ENCODE data around the gene SLC2A13.
"Not testable (repeated sequence)": the region's sequence is repeated elsewhere in the genome, so short reads cannot be mapped to it uniquely, and the experiment has no call there.

The SLC2A13 gene

DNA sequence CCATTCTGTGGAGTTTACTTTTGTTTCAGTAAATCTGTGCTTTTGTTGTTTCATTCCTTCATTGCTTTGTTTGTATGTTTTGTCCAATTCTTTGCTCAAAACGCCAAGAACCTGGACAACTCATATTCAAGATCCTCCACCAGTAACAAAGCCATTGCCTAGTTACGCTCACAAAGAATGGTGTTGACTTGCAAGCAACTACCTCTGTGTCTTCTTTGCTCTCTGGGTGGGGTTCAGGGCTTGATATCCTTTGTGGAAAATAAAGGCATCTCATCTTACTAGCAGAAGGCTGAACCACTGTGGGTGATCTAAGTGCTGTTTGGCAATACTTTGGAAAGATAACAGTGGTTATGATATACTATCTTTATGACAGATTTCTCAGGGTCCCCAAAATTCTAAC lies 252.9 kb downstream of the SLC2A13 start:
- no peak for DNase-seq (ENCODE audit: low spot score)
- in situ Hi-C loops (cut with MboI; ENCODE audit: low pct_unique_long_range_greater_than_20kb, low sequenced_read_pairs, unreplicated experiment): no loop called here
- TF ChIP-seq, protein P1, sequence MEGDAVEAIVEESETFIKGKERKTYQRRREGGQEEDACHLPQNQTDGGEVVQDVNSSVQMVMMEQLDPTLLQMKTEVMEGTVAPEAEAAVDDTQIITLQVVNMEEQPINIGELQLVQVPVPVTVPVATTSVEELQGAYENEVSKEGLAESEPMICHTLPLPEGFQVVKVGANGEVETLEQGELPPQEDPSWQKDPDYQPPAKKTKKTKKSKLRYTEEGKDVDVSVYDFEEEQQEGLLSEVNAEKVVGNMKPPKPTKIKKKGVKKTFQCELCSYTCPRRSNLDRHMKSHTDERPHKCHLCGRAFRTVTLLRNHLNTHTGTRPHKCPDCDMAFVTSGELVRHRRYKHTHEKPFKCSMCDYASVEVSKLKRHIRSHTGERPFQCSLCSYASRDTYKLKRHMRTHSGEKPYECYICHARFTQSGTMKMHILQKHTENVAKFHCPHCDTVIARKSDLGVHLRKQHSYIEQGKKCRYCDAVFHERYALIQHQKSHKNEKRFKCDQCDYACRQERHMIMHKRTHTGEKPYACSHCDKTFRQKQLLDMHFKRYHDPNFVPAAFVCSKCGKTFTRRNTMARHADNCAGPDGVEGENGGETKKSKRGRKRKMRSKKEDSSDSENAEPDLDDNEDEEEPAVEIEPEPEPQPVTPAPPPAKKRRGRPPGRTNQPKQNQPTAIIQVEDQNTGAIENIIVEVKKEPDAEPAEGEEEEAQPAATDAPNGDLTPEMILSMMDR (IDR thresholded peaks at IDR 0.05; ENCODE audit: extremely low read depth, insufficient read depth, missing control alignments): no peak

DNA sequence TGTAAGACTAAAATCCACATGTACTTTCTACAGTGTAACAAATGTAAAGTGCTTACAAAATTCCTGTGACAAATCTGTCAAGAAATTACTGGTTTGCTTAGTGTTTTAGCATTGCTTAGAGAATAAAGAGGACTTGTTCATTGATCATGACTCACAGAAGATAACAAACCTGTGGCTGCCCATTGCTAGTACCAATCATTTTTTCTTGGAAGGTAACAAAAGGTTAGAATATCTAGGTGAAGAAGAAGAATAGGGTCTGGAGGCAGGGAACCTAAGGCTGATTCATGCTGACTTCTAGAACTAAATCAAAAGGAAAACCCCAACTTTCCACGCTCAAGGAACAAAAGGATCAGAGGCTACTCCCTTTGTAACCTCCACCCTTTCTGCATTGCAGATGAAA lies 253.5 kb downstream of the SLC2A13 start:
- DNase-seq (ENCODE audit: low spot score): no peak
- in situ Hi-C loops (cut with MboI; ENCODE audit: low pct_unique_long_range_greater_than_20kb, low sequenced_read_pairs, unreplicated experiment): no loop called here
- TF ChIP-seq, protein P1 (IDR thresholded peaks at IDR 0.05; ENCODE audit: extremely low read depth, insufficient read depth, missing control alignments): no peak

DNA sequence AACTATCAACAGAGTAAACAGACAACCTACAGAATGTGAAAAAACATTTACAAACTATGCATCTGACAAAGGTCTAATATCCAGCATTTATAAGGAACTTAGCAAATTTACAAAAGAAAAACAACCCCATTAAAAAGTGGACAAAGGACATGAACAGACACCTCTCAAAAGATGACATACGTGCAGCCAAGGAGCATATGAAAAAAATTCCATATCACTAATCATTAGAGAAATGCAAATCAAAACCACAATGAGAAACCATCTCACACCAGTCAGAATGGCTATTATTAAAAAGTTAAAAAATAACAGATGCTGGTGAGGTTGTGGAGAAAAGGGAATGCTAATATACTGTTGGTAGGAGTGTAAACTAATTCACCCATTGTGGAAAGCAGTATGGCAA lies 257.7 kb downstream of the SLC2A13 start:
- DNase-seq (ENCODE audit: low spot score); in situ Hi-C loops (cut with MboI; ENCODE audit: low pct_unique_long_range_greater_than_20kb, low sequenced_read_pairs, unreplicated experiment): not testable (repeated sequence)

DNA sequence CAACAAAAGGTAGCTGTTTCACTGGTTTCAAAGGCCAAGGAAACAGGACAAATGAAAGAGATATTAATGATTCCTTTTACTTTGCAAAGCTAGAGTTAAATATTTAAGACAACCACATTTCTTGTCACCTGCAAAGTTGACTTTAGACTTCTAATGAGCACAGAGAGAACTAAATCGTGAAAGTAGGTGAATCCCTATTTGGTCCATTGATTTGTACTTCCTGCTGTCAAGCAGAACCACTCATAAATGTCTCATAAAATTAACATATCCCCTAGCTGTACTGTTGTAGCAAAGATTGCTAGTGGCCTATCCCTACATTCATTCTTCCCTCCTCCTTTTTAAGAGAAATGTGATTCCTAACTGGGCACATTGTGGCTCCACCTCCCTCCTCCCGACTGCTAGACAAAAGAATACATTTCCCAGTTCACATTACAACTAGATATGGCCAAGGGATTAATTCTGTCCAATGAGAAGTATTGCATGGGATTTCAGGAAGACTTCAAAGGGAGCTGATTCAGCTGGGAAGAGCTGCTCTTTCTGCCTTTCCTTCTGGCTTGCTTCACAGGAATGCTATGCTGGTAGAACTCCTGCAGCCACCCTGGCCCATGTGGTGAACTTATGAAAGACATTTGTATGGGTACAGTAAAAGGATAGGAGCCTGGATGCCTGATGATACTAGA lies 258.8 kb downstream of the SLC2A13 start:
- in situ Hi-C loops (cut with MboI; ENCODE audit: low pct_unique_long_range_greater_than_20kb, low sequenced_read_pairs, unreplicated experiment): no loop called here
- DNase-seq (ENCODE audit: low spot score): no peak
- TF ChIP-seq, protein P1 (IDR thresholded peaks at IDR 0.05; ENCODE audit: extremely low read depth, insufficient read depth, missing control alignments): no peak

DNA sequence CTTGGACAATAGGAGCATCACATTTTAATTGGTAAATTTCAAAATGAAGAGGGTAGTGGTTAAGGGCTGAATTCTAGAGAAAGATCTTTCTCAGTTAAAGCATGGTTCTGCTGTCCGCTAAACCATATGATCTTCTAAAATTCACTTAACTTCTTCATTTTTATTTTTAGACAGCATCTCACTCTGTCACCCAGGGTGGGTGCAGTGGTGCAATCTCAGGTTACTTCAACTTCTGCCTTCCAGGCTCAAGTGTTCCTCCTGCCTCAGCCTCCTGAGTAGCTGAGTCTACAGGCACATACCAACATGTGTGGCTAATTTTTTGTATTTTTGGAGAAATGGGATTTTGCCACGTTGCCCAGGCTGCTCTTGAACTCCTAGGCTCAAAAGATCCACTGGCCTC lies 259.6 kb downstream of the SLC2A13 start:
- in situ Hi-C loops (cut with MboI; ENCODE audit: low pct_unique_long_range_greater_than_20kb, low sequenced_read_pairs, unreplicated experiment): no loop called here
- TF ChIP-seq, protein P1 (IDR thresholded peaks at IDR 0.05; ENCODE audit: extremely low read depth, insufficient read depth, missing control alignments): no peak
- DNase-seq (ENCODE audit: low spot score): no peak

DNA sequence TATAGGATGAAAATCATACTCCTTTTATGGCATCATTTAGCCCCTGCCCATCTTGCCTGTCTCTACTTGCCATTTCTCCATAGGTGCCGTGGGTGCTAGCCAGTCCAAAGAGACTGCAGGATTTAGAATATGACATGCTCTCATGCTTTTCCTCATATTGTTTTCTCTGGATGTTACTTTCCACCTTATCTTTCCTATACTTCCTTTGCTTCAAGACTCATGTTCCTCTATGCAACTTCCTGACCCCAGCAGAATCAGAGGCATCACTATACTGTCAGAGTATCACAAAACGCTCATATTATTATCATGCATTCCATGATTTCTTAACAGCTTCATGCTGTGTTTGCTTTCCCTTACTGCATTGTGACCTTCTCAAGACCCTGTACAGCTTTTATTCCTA lies 265.5 kb downstream of the SLC2A13 start:
- TF ChIP-seq, protein P1 (IDR thresholded peaks at IDR 0.05; ENCODE audit: extremely low read depth, insufficient read depth, missing control alignments): no peak
- in situ Hi-C loops (cut with MboI; ENCODE audit: low pct_unique_long_range_greater_than_20kb, low sequenced_read_pairs, unreplicated experiment): no loop called here
- no peak for DNase-seq (ENCODE audit: low spot score)

DNA sequence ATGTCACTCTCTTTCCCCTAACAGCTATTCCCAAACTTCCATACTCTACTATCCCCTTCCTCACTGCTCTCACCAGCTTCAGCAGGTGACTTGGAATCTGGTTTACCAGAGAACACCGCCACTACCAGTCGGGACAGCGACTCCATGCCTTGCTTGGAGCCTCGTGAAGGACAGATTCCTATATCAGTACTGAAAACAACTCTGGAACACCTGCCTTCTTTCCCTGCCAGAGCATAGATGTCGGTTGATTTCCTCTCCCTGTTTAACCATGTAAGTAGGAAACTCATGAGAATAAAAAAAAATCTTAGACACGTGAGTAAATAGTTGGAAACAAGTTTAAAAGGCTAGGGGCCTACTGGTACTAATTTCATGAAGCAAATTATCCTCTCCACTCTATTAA lies 266.8 kb downstream of the SLC2A13 start:
- no peak for DNase-seq (ENCODE audit: low spot score)
- in situ Hi-C loops (cut with MboI; ENCODE audit: low pct_unique_long_range_greater_than_20kb, low sequenced_read_pairs, unreplicated experiment): no loop called here
- TF ChIP-seq, protein P1 (IDR thresholded peaks at IDR 0.05; ENCODE audit: extremely low read depth, insufficient read depth, missing control alignments): no peak
